ENCODE measurements around the gene SLC26A1.

The SLC26A1 gene, protein sequence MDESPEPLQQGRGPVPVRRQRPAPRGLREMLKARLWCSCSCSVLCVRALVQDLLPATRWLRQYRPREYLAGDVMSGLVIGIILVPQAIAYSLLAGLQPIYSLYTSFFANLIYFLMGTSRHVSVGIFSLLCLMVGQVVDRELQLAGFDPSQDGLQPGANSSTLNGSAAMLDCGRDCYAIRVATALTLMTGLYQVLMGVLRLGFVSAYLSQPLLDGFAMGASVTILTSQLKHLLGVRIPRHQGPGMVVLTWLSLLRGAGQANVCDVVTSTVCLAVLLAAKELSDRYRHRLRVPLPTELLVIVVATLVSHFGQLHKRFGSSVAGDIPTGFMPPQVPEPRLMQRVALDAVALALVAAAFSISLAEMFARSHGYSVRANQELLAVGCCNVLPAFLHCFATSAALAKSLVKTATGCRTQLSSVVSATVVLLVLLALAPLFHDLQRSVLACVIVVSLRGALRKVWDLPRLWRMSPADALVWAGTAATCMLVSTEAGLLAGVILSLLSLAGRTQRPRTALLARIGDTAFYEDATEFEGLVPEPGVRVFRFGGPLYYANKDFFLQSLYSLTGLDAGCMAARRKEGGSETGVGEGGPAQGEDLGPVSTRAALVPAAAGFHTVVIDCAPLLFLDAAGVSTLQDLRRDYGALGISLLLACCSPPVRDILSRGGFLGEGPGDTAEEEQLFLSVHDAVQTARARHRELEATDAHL

DNA sequence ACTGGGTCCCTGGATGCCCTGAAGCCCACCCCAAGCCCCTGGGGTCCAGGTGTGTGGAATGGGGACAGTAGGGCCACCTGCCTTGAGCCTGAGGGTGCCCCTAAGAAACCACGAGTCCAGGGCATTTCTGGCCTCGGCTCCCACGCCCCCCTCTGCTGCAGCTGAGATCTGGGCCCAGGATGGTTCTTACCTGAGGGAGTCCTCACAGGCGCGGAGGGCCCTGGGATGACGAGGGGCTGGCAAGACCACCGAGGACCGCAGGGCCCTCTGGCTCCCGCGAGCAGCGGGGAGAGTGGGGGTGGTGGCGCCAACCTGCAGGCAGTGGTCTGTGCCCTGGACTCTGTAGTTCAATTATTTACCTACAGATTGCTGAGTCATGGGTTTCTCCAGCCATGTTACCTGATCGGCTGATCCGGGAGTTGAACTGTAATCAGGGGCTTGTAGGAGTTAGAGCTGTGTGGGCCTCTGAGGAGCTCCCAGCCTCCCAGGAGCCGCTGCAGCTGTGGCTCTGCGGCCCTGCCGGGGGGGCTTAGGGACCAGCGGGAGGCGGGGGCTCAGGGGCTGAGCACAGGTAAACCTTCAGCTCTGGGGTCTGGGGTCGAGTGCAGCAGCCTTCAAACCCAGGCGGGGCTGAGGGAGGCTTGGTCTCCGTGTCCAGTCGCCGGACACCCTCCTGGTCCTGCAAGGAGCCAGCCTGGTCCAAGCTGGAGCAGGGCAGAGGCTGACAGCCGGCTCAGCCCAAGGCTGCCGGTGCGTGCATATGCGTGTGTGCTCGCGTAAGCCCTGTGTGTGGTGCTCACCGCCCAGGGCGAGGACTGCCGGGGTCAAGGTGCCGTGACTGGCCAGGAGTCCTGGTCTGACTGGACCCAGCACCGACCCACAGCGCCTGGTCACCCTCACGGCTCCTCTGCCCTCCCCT, at the start of gene SLC26A1:
Gene SLC26A1 (minus strand): TSS at position 294 of the 919 bp plus-strand sequence. CDS start 1,701 bp downstream, outside the sequence.
- no peak for DNase-seq (ENCODE audit: low read depth)

DNA sequence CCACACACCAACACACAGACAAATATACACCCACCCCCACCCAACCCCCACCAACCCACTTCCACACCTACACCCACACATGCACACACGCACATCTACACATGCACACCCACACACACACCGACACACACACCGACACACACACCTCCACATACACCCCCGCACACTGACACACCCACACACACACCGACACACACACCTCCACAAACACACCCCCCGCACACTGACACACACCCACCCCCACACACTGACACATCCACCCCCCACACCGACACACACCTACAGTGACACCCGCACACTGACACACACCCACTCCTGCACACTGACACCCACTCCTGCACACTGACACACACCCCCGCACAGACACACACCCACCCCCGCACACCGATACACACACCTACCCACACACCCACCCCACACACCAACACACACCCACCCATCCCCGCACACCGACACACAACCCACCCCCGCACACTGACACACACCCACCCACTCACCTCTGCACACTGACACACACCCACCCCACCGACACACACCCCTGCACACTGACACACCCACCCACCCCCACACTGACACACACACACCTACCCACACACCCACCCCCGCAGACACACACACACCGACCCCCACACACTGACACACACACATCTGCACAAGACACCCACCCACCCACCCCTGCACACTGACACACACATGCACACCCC, 49.3 kb upstream of the SLC26A1 start:
- no peak for DNase-seq (ENCODE audit: low read depth)

DNA sequence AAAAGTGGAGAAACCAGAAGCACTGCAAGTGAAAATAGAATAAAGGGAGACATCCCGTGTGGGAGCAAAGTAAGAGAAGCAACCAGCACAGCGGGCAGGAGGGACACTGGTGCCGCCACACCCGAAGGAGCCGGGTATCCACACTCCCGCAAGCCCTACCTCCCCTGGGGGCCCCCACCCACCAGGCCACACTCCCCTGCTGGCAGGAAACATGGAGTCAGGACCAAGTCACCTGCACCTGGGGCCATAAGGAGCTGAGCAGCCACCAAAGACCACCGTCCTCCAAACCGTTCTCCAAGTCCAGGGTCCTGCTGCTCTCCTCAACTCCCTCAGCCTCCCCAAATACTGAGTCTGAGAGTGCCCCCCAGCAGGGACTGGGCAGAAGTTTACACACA, 48.7 kb upstream of the SLC26A1 start:
- DNase-seq (ENCODE audit: low read depth) = no peak

DNA sequence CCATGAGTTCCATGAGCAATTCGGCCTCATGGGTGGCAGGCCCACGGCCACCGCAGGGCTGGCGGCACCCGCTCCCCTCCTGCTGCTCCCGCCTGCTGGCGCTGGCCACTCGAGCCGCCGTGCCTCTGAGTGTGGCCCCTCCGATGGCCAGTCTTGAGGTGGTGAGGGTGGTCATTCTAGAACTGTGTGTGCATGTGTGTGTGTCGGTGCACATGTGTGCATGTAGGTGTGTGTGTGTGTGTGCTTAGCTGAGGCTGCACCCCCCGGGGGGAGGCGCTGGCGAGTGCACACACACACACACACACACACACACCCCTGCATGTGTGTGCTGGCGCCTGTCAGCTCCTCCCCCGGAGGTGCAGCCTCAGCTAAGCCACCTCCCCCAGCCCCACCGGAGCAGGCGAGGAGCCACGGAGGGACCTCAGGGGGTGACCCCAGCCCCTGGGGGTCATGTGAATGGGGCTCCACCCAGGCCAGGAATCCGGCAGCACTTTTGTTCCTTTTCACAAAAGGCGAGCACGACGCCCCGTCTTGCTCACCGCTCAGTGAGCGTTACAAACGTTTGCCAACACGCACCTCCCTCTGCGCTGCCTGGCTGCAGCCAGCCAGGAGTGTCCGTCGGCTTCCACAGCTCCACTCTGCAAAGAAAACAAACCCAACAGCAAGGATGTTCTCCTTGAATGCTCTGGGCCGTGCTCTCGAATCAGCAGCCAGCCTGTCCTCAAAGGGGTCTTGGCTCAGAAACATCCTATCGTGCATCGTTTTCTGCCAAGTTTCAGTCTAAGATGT, 48.1 kb upstream of the SLC26A1 start:
- no peak for DNase-seq (ENCODE audit: low read depth)

DNA sequence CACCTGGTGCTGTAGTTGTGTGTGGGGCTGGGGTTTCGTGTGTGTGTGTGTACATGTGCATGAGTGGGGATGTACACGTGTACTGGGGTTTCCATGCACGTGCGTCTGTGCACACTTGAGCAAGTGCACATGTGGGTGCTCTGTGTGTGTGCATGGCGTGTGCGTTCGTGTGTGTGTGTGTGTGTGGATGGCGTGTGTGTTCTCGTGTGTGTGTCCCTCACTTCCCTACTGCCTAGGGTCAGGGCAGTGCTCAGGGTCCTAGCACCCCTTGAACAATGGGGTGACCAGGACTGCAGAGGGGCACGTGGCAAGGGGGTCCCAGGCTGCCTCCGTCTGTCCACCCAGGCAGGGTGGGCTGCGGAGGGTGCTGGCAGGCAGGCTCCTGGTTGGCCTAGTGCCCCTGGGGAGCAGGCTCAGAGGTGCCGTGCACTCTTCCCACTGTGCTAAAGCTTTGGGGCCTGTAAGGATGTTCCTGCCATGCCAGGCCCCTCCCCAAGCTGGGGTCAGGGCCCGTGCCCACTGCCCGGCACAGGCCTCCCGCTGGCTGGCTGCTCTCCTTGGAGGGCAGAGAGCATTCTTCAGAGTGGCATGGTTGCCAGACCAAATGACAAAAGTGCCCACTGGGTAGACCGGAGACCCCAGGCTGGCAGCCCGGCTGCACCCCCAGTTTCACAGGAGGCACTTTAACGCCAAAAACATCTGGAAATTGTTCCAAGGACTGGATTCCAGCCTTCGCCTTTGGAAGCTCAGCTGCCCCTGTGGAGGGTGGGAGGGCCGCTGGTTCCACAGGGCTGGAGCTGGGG, 47.3 kb upstream of the SLC26A1 start:
- no peak for DNase-seq (ENCODE audit: low read depth)

DNA sequence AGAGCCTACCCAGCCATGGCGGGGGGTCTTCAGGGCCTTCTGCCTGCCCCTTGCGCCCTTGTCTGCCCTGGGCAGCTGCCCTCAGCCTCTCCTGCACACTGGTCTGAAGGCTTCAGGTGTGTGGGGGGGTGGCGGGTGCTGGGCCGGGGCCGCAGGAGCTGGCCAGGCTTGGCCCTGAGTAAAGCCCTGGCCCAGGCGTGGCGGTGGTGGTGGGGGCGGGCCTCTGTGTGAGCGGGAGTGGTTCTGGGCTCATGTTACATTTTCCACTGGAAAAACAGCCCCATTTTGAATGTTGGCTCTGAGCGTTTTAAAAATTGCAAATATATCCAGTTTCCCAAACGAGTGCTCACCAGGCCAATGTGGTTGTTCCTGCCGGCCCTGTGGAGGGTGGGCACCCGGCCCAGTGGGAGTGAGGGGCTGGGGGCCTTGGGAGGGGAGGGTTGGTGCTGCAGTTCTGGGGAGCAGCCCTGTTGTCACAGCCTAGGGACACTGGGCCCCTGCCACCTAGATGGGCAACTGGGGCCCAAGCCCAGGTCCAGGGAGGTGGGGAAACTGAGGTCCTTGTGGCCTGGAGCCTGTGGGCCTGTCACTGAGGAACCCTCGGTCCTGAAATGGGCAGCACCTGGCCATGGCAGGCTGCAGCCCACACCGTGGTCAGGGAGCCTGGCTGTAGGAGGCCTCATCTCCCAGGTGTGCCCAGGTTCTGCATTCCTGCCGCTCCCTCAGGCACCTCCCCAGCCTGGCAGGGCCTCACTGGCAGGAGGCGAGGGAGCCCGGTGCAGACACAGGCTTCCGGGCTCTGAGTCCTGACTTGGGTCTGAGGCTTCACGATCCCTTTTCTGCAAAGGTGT, 46.5 kb upstream of the SLC26A1 start:
- DNase-seq (ENCODE audit: low read depth) = no peak

DNA sequence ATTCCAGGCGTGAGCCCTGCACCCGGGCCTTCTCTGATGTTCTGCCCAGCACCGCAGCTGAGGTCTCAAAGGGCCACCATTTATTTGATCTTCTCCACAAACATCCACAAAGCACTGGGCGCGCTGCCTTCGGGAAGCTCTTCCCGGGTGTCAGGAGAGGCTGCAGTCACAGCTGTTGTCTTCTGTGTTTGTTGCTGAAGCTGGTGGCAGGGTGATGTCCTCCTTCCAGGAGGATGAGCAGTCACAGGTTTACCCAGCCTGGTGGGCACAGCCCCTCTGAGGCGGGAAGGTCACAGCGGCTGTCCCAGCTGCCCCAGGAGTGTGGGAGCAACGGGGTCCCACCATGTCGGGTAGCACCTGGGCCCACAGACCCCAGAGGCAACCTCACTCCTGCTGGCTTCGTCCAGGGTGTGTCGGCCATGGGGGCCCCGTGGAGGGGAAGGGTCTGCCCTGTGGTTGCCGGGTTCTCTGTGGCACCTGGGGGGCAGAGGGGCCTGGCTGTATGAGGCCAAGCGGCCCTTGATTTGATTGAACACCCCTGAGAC, 45.8 kb upstream of the SLC26A1 start:
- DNase-seq (ENCODE audit: low read depth) = no peak

DNA sequence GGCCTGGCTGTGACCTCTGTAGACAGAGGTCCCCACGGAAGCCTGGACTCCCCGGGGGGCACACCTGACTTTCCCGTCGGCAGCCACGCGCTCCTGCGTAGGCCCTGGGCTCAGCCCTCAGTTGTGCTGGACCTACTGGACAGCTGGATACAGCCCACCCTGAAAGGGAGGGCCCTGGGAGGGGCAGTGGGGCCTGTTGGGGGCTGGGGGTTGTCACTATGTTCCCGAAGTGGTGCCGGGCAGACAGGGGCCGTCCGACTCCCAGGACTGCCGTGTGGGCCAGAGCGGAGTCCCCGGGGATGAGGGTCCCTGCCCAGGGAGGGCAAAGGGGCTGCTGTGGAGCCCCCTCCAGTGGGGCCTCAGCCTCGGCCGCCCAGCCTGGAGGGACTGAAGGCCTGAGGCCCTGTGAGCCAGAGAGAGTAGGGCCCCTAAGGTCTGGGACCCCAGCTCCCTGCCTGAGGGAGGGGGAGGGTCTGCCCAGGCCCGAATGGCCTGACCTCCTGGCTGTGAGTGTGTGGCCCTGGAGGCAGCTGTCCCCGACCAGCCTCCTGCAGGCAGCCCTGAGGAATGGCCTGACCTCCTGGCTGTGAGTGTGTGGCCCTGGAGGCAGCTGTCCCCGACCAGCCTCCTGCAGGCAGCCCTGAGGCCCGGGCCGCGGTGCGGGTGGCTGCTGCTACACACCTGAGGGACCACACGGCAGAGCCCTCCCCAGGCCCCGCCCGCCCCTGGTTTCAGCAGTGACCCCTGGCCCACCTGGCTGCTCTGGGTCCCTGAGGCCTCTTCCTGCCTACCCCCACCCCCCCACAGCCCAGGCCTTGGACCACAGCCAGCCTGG, 44.0 kb upstream of the SLC26A1 start:
- DNase-seq (ENCODE audit: low read depth) = no peak

DNA sequence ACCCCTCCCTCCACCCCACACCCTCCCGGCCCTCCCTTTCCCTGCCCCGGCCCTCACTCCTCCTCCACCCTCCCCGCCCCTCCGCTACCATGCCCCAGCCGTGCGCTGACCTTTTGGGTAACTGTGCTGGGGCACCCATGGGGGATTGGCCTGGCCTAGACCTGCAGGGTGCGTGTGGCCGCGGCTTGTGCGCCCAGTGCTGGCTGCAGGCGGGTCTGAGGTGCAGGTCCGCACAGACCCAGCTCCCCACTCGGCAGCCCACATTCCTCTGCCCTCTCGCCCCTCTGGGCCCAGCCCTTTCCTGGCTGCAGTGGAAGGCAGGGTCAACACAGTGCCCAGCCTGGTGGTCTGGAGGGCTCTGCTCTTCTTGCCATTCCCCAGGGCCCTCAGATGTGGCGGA, 42.9 kb upstream of the SLC26A1 start:
- DNase-seq (ENCODE audit: low read depth) = no peak

DNA sequence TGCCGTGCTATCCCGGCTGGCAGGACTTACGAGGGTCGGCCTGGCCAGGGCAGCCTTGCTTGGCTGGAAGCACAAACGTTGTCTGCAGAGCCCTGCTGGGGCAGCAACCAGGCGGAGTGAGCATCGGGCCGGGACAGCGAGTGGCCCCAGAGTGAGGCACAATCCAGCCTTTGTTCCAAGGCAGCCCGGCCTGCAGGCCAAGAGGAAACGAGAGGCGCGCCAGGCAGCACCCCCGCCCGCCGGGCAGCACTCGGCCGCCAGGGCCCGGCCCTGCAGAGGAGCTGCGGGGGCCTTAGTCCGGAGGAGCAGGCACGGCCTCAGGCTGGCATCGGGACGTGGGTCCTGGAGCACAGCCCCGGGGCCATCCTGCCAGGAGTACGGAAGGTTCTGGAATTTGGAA, 42.3 kb upstream of the SLC26A1 start:
- no peak for DNase-seq (ENCODE audit: low read depth)

DNA sequence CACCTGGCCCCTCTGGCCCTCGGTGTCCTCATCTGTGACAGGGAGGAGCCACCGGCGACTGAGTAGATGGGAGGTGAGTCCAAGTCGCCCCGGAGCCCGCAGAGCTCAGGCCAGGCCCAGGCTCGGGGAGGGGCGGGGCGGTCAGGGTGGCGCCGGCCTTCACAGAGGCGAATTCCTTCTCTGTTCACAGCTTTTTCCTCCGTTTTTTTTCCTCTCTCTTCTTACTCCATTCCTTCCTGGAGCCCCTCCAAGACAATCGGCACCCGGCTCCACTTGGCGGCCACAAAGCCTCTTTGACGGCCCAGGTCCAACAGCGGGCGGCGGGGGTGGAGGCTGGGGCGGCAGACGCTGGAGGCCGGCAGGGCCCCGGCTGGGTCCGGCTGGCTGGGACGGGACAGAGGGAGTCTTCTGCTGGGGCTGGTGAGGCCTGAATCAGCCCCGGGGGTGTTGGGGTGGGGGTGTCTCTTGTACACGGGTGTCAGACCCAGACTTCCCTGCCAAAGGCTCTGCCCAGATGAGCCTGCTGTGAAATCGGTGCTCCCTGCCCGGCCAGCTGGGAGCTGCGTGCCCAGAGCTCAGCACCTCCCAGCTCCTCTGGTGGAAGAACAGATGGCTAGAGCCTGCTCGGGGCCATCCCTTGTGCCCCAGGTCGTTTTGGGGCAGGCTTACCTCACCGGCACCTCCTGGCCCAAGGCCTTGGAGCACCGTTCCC, 40.8 kb upstream of the SLC26A1 start:
- DNase-seq (ENCODE audit: low read depth) = no peak

DNA sequence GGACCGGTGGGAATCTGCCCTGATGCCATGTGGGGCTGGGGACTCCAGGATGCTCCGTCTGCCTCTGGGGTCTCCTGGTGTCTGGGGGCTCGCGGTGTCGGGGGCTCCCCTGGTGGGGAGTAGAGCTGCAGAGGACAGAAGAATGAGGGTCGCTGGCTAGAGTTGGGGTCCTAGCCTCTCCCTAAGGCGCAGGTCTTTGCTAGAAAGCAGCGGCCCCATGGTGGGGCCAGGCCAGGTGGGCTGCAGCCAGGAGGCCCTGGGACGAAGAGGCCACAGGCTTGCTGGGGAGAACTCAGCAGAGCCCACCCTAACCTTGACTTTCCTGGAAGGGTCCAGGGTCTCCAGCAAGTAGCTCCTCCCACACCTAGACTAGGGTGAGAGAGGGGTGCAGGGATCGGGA, 39.7 kb upstream of the SLC26A1 start:
- DNase-seq (ENCODE audit: low read depth) = no peak

DNA sequence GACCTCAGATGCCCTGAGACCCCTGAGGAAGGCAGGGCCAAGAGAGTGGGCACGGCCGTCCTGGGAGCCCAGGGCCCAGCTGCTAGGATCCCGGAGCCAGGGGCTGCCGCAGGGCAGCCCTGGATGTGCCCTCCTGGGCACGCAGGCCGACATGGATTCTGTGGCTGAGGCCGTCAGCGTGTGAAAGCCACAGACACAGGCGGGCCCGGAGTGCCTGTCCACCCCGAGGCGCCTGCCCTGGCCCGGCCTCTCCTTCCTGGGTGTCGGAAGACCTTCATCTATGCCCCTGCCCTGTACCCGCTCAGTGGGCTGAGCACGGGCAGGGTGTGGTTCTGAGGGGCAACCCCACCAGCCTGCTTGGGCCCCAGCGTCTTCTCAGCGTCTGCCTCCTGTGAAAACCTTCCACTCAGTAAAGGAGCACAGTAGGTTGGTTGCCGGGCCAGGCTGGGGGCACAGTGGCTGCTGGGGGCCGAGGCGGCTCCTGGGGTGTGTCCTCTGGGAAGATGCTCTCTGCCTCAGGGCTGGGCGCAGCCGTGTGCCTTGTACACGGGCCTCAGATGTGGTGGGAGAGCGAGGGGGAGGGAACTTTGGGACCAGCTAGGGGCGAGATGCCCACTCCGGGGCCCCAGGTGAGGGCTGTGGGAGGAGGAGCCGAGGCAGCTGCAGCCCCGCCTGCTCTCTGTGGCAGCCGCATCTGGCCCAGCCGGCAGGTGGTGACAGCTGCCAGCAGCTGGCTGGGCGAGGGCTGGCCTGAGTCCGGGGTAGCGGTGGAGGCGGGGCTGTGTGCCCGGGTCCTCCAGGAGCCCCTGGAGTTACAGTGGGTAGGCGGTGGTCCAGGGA, 39.0 kb upstream of the SLC26A1 start:
- DNase-seq (ENCODE audit: low read depth) = no peak

DNA sequence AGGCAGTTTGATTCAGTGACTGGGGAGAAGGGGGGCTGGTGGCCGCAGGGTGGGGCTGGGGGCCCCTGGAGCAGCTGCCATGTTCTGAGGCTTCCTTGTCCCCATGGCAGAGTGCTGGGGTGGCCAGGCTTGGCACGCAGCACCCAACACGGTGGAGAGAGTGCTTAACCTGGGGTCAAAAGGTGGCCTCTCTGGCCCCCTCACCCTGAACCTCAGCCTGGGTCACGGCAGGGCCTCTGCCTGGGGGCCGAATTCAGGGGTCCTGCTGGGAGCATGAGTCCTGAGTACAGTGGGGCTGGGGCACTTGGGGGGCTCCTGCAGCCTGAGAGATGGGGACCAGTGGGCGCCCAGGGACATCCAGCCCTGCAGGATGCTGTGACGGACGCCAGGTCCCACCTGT, 38.1 kb upstream of the SLC26A1 start:
- no peak for DNase-seq (ENCODE audit: low read depth)

DNA sequence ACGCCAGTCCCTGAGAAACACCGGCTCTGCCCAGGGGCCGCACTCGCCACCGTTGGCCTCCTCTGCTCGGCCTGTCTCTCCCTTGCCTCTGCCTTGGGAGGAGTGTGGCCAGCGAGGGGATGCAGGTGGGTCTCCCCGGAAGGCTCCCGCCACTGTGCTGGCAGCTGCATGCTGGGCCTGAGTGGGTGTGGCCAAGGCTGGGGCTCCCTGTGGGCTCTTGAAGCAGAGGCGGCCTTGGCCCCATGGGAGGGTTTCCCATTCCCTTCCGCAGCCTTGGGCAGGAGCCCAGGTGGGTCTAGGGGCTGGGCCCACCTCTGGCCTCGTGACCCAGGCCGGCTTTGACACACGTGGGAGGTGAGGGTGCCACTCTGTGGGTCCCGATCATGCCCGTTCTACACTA, 37.4 kb upstream of the SLC26A1 start:
- DNase-seq (ENCODE audit: low read depth) = no peak

DNA sequence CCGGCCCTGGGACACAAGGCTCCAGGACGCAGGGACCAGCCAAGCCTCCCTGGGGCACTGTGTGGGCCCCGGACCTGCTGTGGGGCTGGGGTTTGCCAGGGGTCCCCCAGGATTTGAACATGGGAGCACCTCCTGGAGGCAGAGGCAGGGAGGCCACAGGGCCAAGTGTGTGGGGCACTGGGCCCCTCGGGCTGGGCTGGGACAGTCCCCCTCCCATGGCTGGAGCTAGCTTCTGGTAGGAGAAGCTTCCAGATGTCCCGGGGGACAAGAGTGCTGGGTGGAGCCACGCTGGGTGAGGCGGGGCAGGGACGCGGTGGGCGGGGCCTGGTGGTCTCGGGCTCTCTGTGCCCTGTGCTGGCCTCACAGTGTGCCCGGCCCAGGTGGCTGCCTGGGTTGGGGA, 36.8 kb upstream of the SLC26A1 start:
- no peak for DNase-seq (ENCODE audit: low read depth)

All from T-helper 22 cell (primary cell).